Left hindlimb (tissue), 1 donor: ENCODE measurements around the gene SATB2.

ENCODE experiments used
- DNase-seq: peaks from one replicate; pipeline ENCODE4 v3.0.0-alpha.2; 2018

SATB2 gene

GRCh38 chr2:199230091-199230490, 227.6 kb downstream of the SATB2 start:
- no peak for DNase-seq

DNA sequence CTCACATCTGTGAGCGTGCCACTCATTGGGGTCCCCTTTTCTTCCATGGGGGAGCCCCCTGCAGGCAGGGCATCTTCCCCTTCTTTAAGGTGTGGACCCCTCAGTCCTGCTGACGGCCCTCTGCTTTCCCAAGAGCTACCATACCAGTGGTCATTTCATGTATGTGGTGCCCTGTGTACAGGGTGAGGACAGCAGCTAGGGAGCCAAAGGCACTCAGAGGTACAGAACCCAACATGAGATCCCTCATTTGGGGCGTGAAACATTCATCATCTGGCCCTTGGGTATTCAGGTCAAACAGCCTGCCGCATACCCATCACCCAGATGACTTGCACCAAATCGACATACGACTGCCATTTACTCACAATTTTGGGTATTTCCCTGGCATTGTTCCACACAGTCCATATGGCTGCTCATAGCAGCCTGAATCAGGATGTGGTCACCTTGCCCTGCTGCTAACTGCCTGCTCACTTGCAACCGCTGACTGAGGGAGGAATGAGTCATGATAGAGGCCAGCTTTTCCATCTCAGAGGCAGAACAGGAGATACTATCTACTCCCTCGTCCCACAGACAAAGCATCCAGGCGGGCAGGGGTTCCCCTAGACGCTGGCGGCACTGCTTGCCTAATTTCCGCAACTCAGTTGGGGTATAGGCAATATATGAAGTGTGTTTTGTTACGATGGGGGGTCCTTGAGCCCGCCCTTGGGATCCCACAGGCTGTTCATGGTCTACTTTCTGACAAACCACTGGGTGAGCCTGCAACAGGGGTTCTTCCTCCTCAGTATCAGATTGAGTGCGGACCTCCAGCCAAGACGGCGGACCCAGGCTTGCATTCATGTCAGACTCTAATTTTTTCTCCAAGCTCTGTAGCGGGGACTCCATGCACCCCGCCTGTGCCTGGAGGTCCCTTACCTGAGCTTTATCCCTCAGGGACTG, 228.6 kb downstream of the SATB2 start:
- DNase-seq: no peak

DNA sequence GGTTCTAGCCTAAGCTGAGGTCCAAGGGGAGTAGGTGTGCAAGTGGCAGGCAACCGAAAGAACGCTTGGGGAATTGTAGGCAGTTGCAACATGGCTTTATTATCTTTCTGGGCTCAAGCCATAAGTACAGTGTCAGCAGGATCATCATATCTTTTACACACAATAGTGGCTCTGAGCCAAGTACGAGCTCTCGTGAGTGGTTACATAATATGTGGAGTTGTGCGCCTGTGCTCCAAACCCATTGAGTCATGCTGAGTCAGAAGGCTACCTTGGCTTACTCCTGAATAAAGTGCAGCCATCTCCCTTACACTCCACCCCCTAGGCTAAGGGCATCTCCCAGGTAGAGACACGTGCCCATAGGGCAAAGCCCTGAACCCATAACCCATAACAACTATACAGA, 233.9 kb downstream of the SATB2 start:
- DNase-seq: no peak

DNA sequence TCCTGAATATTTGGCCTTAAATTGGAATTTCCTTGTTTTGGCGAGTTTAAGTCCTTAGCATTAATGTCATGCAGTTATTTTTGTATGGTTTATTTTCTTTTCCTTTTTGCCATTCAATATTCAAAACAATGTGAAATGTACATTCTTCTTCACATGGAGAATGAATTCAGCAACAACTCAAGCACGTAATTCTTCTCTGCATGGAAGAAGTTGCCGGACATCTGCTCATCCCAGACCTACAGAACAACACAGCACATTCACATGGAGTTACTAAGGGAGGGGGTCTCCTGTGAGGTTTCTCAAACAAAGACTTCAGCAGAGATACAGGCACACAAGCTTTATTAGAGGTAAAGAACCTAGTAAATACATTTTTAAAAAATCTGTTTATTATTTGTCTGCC, 236.8 kb downstream of the SATB2 start:
- DNase-seq: no peak

- no peak for DNase-seq
These were observed 238.2 kb downstream of the SATB2 start for GRCh38 chr2:199219551-199219950.
